ENCODE data around the gene SLC15A5. TPM values are rescaled to one million over a fixed set of nuclear protein-coding genes. Genes with fewer than 3 reads are reported as not detected.
A peak's percentile ranks its signal among the peaks of the same experiment; 100 is the strongest.

The SLC15A5 gene
- total and polyA plus RNA-seq, 2 donors from 2014 or later, result not detected

DNA sequence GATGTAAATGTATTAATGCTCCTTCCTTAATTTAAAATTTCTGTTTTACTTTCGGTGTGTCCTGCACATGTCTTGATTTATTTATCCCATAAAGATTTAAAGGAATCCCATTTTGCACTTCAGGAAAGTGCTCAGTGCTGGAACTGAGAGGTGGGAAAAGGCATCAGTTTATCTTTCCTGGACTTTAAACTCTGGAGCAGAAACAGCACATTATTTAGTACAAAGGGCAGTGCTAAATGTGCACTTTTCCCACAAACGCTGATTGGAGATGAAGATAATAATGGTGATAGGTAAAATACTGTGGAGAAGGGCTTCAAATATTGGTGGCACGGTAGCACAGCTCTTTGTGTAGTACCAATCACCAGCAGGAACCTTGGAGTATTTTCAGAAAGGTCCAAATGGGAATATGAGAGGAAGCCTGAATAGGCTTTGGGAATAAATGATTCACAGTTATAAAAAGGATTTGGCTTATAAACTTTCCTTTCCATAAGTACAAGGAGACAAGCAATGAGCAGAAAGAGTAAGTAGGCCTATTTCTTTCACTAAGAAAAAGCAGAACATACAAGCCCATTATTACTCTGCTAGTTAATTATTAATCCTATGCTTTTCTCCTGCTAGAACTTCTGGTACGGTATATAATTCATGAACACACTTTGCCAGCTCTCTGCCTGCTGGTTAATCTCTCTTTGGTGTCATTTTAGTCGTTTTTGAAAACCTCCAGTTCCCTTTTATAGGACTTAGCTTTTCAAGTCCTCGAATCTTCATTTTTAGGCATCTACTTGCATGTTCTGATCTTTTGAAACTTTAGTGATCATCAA lies 58.3 kb downstream of the SLC15A5 start:
- TF ChIP-seq, protein P1, sequence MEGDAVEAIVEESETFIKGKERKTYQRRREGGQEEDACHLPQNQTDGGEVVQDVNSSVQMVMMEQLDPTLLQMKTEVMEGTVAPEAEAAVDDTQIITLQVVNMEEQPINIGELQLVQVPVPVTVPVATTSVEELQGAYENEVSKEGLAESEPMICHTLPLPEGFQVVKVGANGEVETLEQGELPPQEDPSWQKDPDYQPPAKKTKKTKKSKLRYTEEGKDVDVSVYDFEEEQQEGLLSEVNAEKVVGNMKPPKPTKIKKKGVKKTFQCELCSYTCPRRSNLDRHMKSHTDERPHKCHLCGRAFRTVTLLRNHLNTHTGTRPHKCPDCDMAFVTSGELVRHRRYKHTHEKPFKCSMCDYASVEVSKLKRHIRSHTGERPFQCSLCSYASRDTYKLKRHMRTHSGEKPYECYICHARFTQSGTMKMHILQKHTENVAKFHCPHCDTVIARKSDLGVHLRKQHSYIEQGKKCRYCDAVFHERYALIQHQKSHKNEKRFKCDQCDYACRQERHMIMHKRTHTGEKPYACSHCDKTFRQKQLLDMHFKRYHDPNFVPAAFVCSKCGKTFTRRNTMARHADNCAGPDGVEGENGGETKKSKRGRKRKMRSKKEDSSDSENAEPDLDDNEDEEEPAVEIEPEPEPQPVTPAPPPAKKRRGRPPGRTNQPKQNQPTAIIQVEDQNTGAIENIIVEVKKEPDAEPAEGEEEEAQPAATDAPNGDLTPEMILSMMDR (IDR thresholded peaks at IDR 0.05; ENCODE audit: borderline replicate concordance, extremely low read depth, insufficient read depth), result no peak
- Histone ChIP-seq H3K9me3 (ENCODE audit: control insufficient read depth in 2 of 3, insufficient read depth in 1 of 3, low read length in 3 of 3) (no peaks in the 10 kb centered on the region), H3K27ac (ENCODE audit: low read depth in 2 of 2, low read length in 2 of 2) (no peak overlapping the region), H3K9ac (ENCODE audit: low read length in 3 of 3) (no peak overlapping the region), H3K27me3 (ENCODE audit: control insufficient read depth, insufficient read depth, low read length) (no peaks in the 10 kb centered on the region), H3K4me3 (ENCODE audit: low read length in 3 of 3) (no peak overlapping the region), H3K4me1 (ENCODE audit: control insufficient read depth in 2 of 3, insufficient read depth in 2 of 3, low read depth in 1 of 3, low read length in 3 of 3) (peaks cover 0 to 2% (median 0%) of the 10 kb centered on the region in 3 donors), H3K36me3 (ENCODE audit: control insufficient read depth in 2 of 3, insufficient read depth in 3 of 3, low read length in 3 of 3) (no peaks in the 10 kb centered on the region)
- peak in 2 of 5 donors; percentile 17 to 20 for DNase-seq
- FAIRE-seq, result no peak
- intact Hi-C loops (cut with DNase I), result no loop called here

DNA sequence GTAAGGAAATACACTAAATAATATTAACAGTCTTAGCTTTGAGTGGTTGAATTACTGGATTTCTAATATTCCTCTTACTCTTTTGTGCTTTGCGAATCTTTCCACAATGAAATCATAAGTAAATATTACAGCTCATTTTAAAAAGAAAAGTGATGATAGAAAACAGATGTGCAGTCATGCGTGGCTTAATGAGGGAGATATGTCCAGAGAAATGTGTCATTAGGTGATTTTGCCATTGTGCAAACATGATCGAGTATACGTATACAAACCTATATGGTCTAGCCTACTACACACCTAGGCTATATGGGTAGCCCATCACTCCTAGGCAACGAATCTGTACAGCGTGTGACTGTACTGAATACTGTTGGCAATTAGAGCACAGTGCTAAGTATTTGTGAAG lies 59.3 kb downstream of the SLC15A5 start:
- intact Hi-C loops (cut with DNase I), result no loop called here
- Histone ChIP-seq H3K27ac (ENCODE audit: low read depth in 2 of 2, low read length in 2 of 2) (no peak overlapping the region), H3K27me3 (ENCODE audit: control insufficient read depth, insufficient read depth, low read length) (no peaks in the 10 kb centered on the region), H3K9me3 (ENCODE audit: control insufficient read depth in 2 of 3, insufficient read depth in 1 of 3, low read length in 3 of 3) (no peaks in the 10 kb centered on the region), H3K9ac (ENCODE audit: low read length in 3 of 3) (no peak overlapping the region), H3K4me1 (ENCODE audit: control insufficient read depth in 2 of 3, insufficient read depth in 2 of 3, low read depth in 1 of 3, low read length in 3 of 3) (peaks cover 0 to 2% (median 0%) of the 10 kb centered on the region in 3 donors), H3K36me3 (ENCODE audit: control insufficient read depth in 2 of 3, insufficient read depth in 3 of 3, low read length in 3 of 3) (no peaks in the 10 kb centered on the region), H3K4me3 (ENCODE audit: low read length in 3 of 3) (no peak overlapping the region)
- FAIRE-seq (no peak), DNase-seq (no peak)
- TF ChIP-seq, protein P1 (IDR thresholded peaks at IDR 0.05; ENCODE audit: borderline replicate concordance, extremely low read depth, insufficient read depth), result no peak

DNA sequence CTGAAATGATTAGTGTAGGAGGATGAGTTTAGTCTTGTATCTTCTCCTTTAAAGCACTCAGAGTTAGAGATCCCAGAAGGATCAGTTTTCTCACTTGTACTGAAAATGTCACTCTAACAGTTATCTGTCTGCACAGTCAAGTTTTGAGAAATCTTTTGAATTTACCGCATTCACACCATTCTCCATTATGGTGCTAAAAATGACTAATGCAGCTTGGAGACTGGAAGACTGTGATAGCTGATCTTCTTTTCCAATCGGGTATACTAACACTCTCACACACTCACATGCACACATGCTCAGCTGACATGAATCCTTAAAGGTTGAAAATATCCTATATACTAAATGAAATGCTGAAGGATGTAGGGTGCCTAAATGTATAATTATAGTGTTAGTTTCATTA lies 65.8 kb downstream of the SLC15A5 start:
- H3K4me1 ChIP-seq (ENCODE audit: control insufficient read depth in 2 of 3, insufficient read depth in 2 of 3, low read depth in 1 of 3, low read length in 3 of 3), result no peaks in the 10 kb centered on the region
- TF ChIP-seq, protein P1 (IDR thresholded peaks at IDR 0.05; ENCODE audit: borderline replicate concordance, extremely low read depth, insufficient read depth), result no peak
- DNase-seq, result no peak
- H3K27ac ChIP-seq (ENCODE audit: low read depth in 2 of 2, low read length in 2 of 2), result no peak overlapping the region
- no peaks in the 10 kb centered on the region for H3K27me3 ChIP-seq (ENCODE audit: control insufficient read depth, insufficient read depth, low read length)
- H3K9me3 ChIP-seq (ENCODE audit: control insufficient read depth in 2 of 3, insufficient read depth in 1 of 3, low read length in 3 of 3), result no peaks in the 10 kb centered on the region
- no peak overlapping the region for H3K4me3 ChIP-seq (ENCODE audit: low read length in 3 of 3)
- intact Hi-C loops (cut with DNase I), result no loop called here
- H3K36me3 ChIP-seq (ENCODE audit: control insufficient read depth in 2 of 3, insufficient read depth in 3 of 3, low read length in 3 of 3), result no peaks in the 10 kb centered on the region
- no peak for FAIRE-seq
- H3K9ac ChIP-seq (ENCODE audit: low read length in 3 of 3), result no peak overlapping the region

Data from kidney (tissue), 14 donors.